Mesenteric fat pad (tissue), 1 donor: Measurements from ENCODE around the gene DYRK1B. TPM values are rescaled to one million over a fixed set of nuclear protein-coding genes. Genes with fewer than 3 reads are reported as not detected.
A peak's percentile ranks its signal among the peaks of the same experiment; 100 is the strongest.
"Not testable (repeated sequence)": the region's sequence is repeated elsewhere in the genome, so short reads cannot be mapped to it uniquely, and the experiment has no call there.

Source experiments
- DNase-seq: peaks from one replicate; pipeline ENCODE4 v3.0.0-alpha.2; 2020; ENCODE audit warnings: low spot score
- long read RNA-seq: library from polyadenylated mRNA; unstranded; transcript quantifications from one replicate; pipeline ENCODE4 v2.0.0, GENCODE V29; 2020
- total RNA-seq: library from RNA; stranded (reverse); fragmentation: NEBNext Ultra II Directional; extraction: Animal tissue kit (Norgen Biotek cat#: 25700); gene quantifications from one replicate; pipeline ENCODE4 v1.2.1, GENCODE V29; 2021
- donor health status: DM: yes; HTN: yes; CAD: no.

DYRK1B gene
- total RNA-seq: 8.8 TPM
- long read RNA-seq, partial matches to known transcripts: 1 of 4 reads
- long read RNA-seq, other reads (novel, unspliced or antisense): 0 of 4 reads

DNA sequence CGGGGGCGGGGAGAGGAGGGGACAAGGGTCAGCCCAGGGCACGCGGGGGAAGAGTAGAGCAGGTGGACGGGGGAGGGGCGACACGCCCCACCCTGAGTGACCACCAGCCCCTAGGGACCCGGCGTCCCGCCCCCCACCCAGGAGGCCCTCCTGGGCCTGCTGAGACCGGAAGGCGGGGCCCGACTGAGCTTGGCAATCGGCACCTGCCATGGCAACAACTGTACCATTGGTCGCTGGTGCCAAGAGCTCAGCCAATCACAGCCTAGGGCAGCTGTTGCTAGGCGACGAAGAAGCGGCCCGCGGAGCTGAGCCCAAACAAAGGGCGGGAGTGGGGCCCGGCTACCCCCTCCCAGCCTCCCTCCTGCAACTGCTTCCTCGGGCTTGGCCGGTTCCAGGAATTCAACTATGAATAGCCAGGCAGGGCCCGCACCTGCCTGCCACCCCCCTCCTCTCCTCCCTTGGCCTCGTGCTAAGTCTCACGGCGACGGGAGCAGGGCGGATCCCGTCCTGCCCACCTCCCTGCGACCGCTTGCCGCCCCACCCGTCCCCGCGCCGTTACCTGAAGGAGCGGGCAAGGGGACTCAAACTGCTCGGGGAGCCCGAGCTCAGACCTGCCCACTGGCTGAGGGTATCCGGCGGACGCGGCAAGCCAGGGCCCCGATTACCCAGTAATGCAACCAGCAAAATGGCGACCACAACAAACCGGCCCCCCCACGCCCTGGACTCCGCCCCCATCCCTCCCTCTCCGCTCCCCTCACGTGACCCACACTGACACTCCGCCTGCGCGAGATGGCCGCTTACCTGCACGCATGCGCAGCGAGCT lies at the start of gene DYRK1B:
Gene DYRK1B (minus strand): TSS at position 699 of the 823 bp plus-strand sequence. CDS start 2,295 bp downstream, outside the sequence.
- peak; percentile 99 for DNase-seq

DNA sequence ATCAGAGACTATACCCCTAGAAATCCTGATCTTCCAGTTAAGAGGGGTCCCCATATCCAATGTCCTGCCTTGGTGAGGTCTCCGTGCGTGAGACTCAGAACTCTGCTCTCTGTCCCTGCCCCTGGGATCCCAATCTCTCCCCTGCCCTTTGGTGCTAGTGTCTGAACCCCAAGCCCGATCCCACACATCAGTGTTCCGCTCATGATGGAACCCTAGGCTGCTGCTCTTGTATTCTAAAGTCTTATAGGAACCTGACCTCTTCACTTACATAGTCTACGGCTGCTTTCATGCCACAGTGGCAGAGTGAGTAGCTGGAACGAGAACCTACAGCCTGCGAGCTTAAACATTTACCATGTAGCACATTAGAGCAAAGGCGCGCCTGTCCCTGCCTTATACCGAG lies 48.7 kb upstream of the DYRK1B start:
- DNase-seq: peak; percentile 68

- DNase-seq: peak; percentile 85
Observed at GRCh38 chr19:39881495-39882110, 47.6 kb upstream of the DYRK1B start.

- DNase-seq: peak; percentile 88
Observed at GRCh38 chr19:39880241-39880640, 46.3 kb upstream of the DYRK1B start.

DNA sequence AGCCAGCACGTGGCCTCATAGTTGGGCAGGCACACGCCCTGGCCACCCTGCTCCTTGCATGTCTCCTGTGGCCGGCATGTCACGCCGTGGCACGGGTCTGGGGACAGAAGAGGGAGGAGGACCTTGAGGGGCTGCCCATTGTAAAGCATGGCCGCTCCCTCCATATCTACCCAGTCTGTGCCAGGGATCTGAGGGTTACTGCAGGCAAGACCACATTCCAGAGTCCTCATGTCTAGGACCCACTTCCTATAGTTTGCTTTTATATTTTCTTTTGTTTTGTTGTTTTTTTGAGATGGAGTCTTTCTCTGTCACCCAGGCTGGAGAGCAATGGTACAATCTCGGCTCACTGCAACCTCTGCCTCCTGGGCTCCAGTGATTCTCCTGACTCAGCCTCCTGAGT lies 45.8 kb upstream of the DYRK1B start:
- DNase-seq: peak; percentile 53

GRCh38 chr19:39878866-39879265 lies 44.9 kb upstream of the DYRK1B start:
- DNase-seq: peak; percentile 90

DNA sequence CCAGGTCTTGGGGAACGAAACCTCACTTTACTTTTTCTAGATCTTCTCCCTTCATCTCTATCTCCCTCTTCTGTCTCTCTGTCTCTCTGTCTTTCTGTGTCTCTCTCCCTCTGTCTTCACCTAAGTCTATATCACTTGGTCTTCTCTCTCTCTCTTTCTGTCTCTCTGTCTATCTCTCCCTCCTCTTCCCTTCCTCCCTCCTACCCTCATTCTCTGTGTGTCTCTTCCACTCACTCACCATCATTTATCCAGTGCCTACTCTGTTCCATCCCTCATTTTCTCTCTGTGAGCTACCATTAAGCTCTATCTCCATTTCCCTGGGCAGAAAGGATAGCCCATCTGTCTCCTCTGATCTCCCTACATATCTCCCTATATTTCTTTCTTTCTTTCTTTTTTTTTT lies 44.4 kb upstream of the DYRK1B start:
- DNase-seq: no peak

DNA sequence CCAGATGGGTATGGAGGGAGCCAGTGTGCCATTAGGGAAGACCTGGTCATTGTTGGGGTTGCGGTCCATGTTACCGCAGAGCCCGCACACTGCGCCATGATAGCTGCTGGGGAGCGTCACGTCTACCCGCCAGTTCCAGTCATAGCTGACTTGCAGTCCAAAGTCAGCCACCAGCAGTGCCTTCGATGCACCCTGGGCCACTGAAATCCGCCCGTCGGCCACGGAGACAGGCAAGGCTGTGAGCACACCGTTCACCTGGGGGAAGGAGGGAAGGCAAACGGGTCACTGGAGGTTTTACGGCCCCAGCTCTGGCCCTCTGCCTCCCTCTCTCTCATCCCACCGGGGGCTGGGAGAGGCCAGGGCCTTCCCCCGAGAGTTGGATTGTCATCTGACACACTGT lies 44.0 kb upstream of the DYRK1B start:
- DNase-seq: peak; percentile 95

- DNase-seq: peak; percentile 89
Observed at GRCh38 chr19:39877488-39877887, 43.5 kb upstream of the DYRK1B start.

DNA sequence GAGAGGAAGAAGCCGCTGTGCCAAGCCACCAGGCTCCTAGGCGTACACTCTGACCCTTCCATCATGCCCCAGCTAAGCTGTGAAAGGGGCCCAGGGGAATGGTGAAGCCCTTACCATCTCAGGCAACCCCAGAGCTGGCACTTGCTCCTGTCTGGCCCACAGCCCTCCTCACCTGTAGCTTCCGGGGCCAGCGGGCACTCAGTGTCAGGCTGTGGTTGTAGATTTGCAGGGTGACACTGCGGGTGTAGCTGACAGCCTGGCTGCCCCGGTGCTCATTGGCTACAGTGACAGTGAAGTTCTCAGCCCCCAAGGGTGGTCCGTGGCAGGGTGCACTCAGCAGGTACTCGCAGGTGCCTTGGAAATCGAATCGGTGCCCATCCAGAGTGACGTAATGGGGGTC lies 42.5 kb upstream of the DYRK1B start:
- DNase-seq: not testable (repeated sequence)

- peak; percentile 81 for DNase-seq
Observed at GRCh38 chr19:39875401-39875864, 41.5 kb upstream of the DYRK1B start.

DNA sequence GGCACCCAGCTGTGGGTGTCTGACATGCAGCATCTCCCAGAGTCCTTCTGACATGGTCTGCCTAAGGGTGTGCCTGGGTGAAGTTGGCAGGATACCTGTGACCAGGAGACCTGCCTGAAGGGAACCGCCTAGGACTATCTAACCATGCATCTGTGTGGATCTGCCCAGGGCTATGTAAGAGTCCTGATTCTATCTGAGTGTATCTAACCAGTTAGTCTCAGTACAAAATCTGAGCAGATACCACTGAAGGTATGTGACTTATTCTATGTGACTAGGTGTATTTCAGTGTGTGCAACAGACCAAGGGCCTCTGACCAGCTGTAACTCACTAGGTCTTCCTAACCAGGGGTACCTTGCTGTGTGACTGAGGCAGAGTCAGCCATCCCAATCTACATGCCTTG lies 40.4 kb upstream of the DYRK1B start:
- peak; percentile 18 for DNase-seq

DNA sequence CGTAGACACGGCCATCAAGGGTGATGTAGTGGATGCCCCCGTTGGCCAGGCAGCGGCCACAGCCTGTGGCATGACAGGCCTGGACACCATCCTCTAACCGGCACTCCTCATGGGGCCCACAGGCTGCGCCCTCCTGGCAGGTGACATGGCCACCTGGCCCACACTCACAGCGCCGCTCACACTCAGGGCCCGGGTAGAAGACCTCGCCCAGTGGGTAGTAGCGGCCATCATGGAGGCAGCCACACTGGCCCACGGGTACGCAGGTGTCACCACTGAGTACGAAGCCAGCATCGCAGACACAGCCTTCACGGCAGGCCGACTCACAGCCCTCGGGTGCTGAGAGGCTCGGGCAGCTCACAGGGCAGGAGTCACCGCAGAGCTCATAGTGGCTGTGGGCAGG lies 39.4 kb upstream of the DYRK1B start:
- DNase-seq: peak; percentile 84

DNA sequence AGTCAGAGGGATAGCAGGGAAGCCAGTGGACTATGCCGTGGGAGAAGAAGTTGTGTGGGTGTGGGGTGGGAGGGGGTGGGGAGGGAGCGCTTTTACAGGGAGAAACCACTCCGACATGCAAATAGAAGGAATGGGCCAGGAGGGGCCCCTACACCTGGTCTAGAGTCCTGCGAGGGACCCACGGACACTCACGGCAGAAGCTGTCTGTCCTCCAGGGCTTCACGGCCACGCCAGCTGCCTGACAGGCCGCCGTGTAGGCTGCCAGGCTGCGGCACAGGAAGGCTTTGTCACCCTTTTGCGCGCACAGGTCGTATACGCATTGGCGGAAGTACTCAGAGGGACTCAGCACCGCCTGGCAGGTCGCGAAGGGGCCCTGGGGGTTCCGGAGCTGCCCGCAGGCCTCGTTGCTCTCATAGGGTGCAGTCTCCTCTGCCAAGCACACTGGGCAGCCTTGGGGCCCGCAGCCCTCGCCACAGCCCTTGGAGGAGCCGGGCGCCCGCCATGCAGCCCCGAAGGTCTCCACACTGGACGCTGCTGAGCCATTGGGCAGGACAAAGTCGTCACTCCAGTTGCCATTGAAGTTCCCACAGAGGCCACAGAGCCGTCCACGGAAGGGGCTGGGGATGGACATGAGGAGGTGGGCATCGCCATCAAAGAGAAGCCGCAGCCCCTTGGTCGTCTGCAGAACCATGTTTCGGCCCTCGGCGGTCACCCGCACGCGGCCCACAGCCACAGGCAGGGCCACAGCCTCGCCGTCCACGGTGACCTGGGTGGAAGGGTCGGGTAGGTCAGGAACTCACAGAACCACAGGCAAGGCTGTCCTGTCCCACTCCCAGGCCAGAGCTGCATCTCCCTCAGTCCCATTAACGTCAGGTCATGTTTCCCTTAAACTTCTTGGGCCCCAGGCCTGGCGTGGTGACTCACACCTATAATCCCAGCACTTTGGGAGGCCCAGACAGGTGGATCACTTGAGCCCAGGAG lies 38.2 kb upstream of the DYRK1B start:
- no peak for DNase-seq

- DNase-seq: no peak
Observed at GRCh38 chr19:39871362-39871761, 37.4 kb upstream of the DYRK1B start.

- DNase-seq: no peak
Observed at GRCh38 chr19:39870171-39870971, 36.4 kb upstream of the DYRK1B start.

GRCh38 chr19:39867952-39868351 lies 34.0 kb upstream of the DYRK1B start:
- no peak for DNase-seq

DNA sequence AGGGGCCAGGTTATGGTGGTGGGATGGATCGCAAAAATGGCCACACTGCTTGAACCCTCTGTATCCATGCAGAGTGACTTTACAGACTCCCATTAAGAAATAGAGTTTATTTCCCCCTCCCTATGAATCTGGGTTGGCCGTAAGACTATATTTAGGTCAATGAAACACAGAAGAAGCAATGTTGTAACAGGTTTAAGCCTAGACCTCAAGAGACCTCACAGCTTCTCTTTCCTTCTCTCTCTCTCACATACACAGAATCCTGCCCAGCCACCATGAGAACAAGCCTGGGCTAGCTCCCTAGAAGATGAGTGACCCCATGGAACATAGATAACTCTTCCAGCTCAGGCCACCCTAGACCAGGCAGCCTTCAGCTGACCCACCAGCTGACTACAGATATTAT lies 33.2 kb upstream of the DYRK1B start:
- DNase-seq: no peak

DNA sequence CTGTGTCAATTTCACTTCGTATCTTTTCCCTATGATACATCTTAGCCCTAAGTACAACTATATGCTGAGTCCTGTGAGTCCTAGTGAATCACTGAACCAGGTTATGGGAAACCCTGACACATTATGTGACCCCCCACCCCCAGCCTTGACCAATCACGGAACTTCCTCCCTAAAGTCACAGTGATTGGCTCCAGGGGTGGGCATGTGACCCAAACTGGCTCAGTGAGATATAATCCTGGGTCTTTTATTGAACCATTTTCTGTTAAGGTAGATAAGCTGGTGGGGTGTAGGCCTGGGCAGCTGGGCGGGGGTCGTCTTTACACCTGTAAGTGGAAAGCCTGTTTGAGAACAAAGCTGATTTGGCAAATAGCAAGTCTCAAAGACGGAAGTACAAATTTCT lies 32.0 kb upstream of the DYRK1B start:
- DNase-seq: no peak

DNA sequence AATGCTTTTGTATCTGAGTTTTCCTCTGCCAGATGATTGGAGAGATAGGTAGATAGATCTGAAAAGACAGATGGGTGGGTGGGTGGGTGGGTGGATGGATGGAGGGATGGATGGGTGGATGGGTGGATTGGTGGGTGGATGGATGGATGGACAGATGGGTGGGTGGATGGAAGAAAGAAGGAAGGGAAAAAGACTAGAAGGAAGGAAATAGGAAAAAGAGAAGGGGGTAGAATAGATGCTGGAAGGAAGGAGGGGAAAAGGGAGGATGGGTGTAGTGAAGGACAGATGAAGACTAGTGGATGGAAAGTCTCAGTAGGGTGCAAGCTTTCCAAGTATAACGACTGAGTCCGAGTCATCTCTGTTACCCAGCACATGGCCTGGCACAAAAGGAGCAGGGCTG lies 31.2 kb upstream of the DYRK1B start:
- no peak for DNase-seq
